HCT116 (cell line): ENCODE results near the gene KIF18B. TPM values are rescaled to one million over a fixed set of nuclear protein-coding genes. Genes with fewer than 3 reads are reported as not detected.

ENCODE experiments used
- ATAC-seq: fragments of 200-7000 bp; cut with Tn5 transposase; 2 replicates; pipeline ENCODE4 v1.9.1; 2020; ENCODE audit warnings: mild to moderate bottlenecking, moderate library complexity
- BruUV-seq: library from RNA; stranded (reverse); fragments of 400-500 nt; replicated peaks from 2 replicates; lab custom pipeline; 2021; lab: Mats Ljungman, UMichigan
- CTCF ChIA-PET: fragments of 300-600 bp; sonication (Branson Sonifier 250); formaldehyde crosslinking; loops from one replicate; lab custom pipeline; 2021; ENCODE audit warnings: antibody characterized with exemption; lab: Charles Lee
- POLR2A ChIA-PET: fragments of 300-600, 350-600 bp; sonication (Branson Sonifier 250); formaldehyde crosslinking; loops from one replicate; lab custom pipeline; 2021; ENCODE audit warnings: antibody characterized with exemption; lab: Charles Lee
- RAD21 ChIA-PET, 2 experiments: fragments of 300-600 bp; sonication (Branson Sonifier 250); formaldehyde crosslinking; loops; one replicate each; lab custom pipeline; 2023; ENCODE audit warnings: low total read pairs in 2 of 2; ENCODE audit not compliant: uncharacterized antibody in 2 of 2, unreplicated experiment in 2 of 2, low non-redundant PET in 1 of 2; lab: Charles Lee
- DNase-seq: peaks from one replicate; pipeline ENCODE4 v3.0.0-alpha.2; 2010; ENCODE audit warnings: low read depth, low spot score
- H2AFZ ChIP-seq: fragments of 200-600 bp; shearing (Covaris generic), sonication (generic); 2 replicates; pipeline ENCODE4 v1.6.1; 2017; ENCODE audit warnings: low read depth, mixed run types, mixed read lengths, antibody characterized with exemption, low read length; ENCODE audit not compliant: poor library complexity, severe bottlenecking
- H3K27ac ChIP-seq: 2 replicates; pipeline ENCODE4 v1.5.1; 2012; ENCODE audit warnings: low read depth, low read length
- H3K27me3 ChIP-seq: fragments of 200-600 bp; sonication (generic); 2 replicates; pipeline ENCODE4 v1.6.1; 2016; ENCODE audit warnings: mixed run types, low read length, mixed read lengths; ENCODE audit not compliant: insufficient read depth
- H3K36me3 ChIP-seq, 2 experiments: fragments of 200-500 bp in 1 of 2; fragments of 200-600 bp in 1 of 2; sonication (Bioruptor generic) in 1 of 2; sonication (generic) in 1 of 2; 2 replicates each; pipeline versions ENCODE4 v1.5.1 to v1.6.1; 2014 to 2016; ENCODE audit warnings: low read length in 2 of 2, inconsistent platforms in 1 of 2, mixed read lengths in 1 of 2, mixed run types in 1 of 2; ENCODE audit not compliant: insufficient read depth in 2 of 2, control insufficient read depth in 1 of 2
- H3K4me1 ChIP-seq, 2 experiments: fragments of 200-600 bp in 1 of 2; sonication (generic) in 1 of 2; 2 replicates each; pipeline versions ENCODE4 v1.5.1 to v1.6.1; 2012 to 2017; ENCODE audit warnings: low read length in 2 of 2, inconsistent platforms in 1 of 2, mild to moderate bottlenecking in 1 of 2, mixed read lengths in 1 of 2, mixed run types in 1 of 2, moderate library complexity in 1 of 2; ENCODE audit not compliant: insufficient read depth in 2 of 2, control insufficient read depth in 1 of 2
- H3K4me2 ChIP-seq: fragments of 200-600 bp; sonication (generic); 2 replicates; pipeline ENCODE4 v1.6.1; 2017; ENCODE audit warnings: mixed run types, low read length, mixed read lengths
- H3K4me3 ChIP-seq, 2 experiments: fragments of 200-600 bp in 1 of 2; sonication (generic) in 1 of 2; replicated peaks in 1 of 2; 2 replicates each; pipeline ENCODE4 v1.5.1; 2011 to 2016; ENCODE audit warnings: low read length in 2 of 2, control low read depth in 1 of 2, low read depth in 1 of 2, mild to moderate bottlenecking in 1 of 2, mixed read lengths in 1 of 2, mixed run types in 1 of 2
- H3K79me2 ChIP-seq: fragments of 200-600 bp; sonication (generic); 2 replicates; pipeline ENCODE4 v1.6.1; 2017; ENCODE audit warnings: mild to moderate bottlenecking, mixed run types, low read length, moderate library complexity, mixed read lengths; ENCODE audit not compliant: insufficient read depth
- H3K9ac ChIP-seq: fragments of 200-600 bp; sonication (generic); 2 replicates; pipeline ENCODE4 v1.6.1; 2016; ENCODE audit warnings: low read length, mixed read lengths
- H3K9me2 ChIP-seq: fragments of 200-600 bp; sonication (generic), shearing (Covaris generic); 2 replicates; pipeline ENCODE4 v1.6.1; 2017; ENCODE audit warnings: mixed run types, mild to moderate bottlenecking, moderate library complexity; ENCODE audit not compliant: insufficient read depth
- H3K9me3 ChIP-seq, 2 experiments: fragments of 200-500 bp in 1 of 2; fragments of 200-600 bp in 1 of 2; sonication (Bioruptor generic) in 1 of 2; sonication (generic) in 1 of 2; 2 replicates each; pipeline ENCODE4 v1.6.1; 2014 to 2017; ENCODE audit warnings: low read length in 2 of 2, mixed read lengths in 2 of 2, inconsistent platforms in 1 of 2, low read depth in 1 of 2, mild to moderate bottlenecking in 1 of 2, mixed run types in 1 of 2, moderate library complexity in 1 of 2; ENCODE audit not compliant: control insufficient read depth in 1 of 2, insufficient read depth in 1 of 2
- H4K20me1 ChIP-seq: fragments of 200-600 bp; sonication (generic), shearing (Covaris generic); 2 replicates; pipeline ENCODE4 v1.6.1; 2017; ENCODE audit warnings: mixed run types, mild to moderate bottlenecking, moderate library complexity; ENCODE audit not compliant: insufficient read depth
- ATF3 ChIP-seq: IDR thresholded peaks from 2 replicates; pipeline ENCODE4 v1.6.1; 2012
- ELF1 ChIP-seq: IDR thresholded peaks from 2 replicates; pipeline ENCODE4 v1.6.1; 2012; ENCODE audit warnings: low read depth, borderline replicate concordance
- EZH2 ChIP-seq: fragments of 200-600 bp; sonication (generic); IDR thresholded peaks from 2 replicates; pipeline ENCODE4 v1.6.1; 2017; ENCODE audit warnings: antibody characterized with exemption, mixed run types
- FOSL1 ChIP-seq: IDR thresholded peaks from 2 replicates; pipeline ENCODE4 v1.6.1; 2012; ENCODE audit warnings: low read depth
- POLR2A ChIP-seq: IDR thresholded peaks from 2 replicates; pipeline ENCODE4 v1.7.0; 2011; ENCODE audit warnings: borderline replicate concordance; ENCODE audit not compliant: insufficient read depth, insufficient read length; ENCODE audit errors: extremely low read depth
- POLR2AphosphoS5 ChIP-seq: IDR thresholded peaks from 2 replicates; pipeline ENCODE4 v1.6.1; 2011; ENCODE audit warnings: mild to moderate bottlenecking, low read depth, low read length, moderate library complexity
- RAD21 ChIP-seq: IDR thresholded peaks from 2 replicates; pipeline ENCODE4 v1.6.1; 2012; ENCODE audit warnings: low read depth, mild to moderate bottlenecking
- SIN3A ChIP-seq: IDR thresholded peaks from 2 replicates; pipeline ENCODE4 v1.6.1; 2012; ENCODE audit warnings: low read depth
- SRF ChIP-seq: IDR thresholded peaks from 2 replicates; pipeline ENCODE4 v1.6.1; 2012; ENCODE audit warnings: low read depth
- TCF7L2 ChIP-seq: IDR thresholded peaks from 2 replicates; pipeline ENCODE4 v1.7.0; 2011; ENCODE audit warnings: borderline replicate concordance, inconsistent platforms; ENCODE audit not compliant: insufficient read depth, insufficient read length; ENCODE audit errors: extremely low read depth
- ZBTB33 ChIP-seq: IDR thresholded peaks from 2 replicates; pipeline ENCODE4 v1.6.1; 2011; ENCODE audit warnings: mild to moderate bottlenecking, low read length, moderate library complexity; ENCODE audit not compliant: insufficient replicate concordance; ENCODE audit errors: extremely low read depth
- ZNF274 ChIP-seq: fragments of 200-500 bp; sonication (Bioruptor generic); IDR thresholded peaks from 2 replicates; pipeline ENCODE4 v1.6.1; 2014; ENCODE audit warnings: mild to moderate bottlenecking, low read depth, low read length, inconsistent platforms
- intact Hi-C: fragments of 100-400 bp; cut with micrococcal nuclease; formaldehyde crosslinking; loops from 2 replicates; pipeline ENCODE4 v1.10.0; 2022
- total RNA-seq: library from RNA; stranded (reverse); gene quantifications from one replicate; pipeline ENCODE4 v1.2.1, GENCODE V29; 2021; ENCODE audit not compliant: unreplicated experiment

KIF18B gene
- total RNA-seq, 1 experiment from 2014 or later: 76.4 TPM

GRCh38 chr17:44988044-44988942, 40.7 kb upstream of the KIF18B start:
- TF ChIP-seq SIN3A (no peak), RAD21 (no peak), ATF3 (no peak)
- TF ChIP-seq, all 23 proteins: peak for 0
- Histone ChIP-seq H3K4me1 (no peaks in the 10 kb centered on the region), H3K9me3 (no peaks in the 10 kb centered on the region), H3K36me3 (no peaks in the 10 kb centered on the region), H4K20me1 (no peaks in the 10 kb centered on the region), H3K27ac (no peak overlapping the region), H3K27me3 (peaks cover 3% of the 10 kb centered on the region), H3K9me2 (no peaks in the 10 kb centered on the region), H2AFZ (no peak overlapping the region), H3K9ac (no peak overlapping the region), H3K79me2 (no peaks in the 10 kb centered on the region), H3K4me2 (no peak overlapping the region), H3K4me3 (no peak overlapping the region)
- no peak for DNase-seq
- intact Hi-C loops: no loop called here
- ChIA-PET POLR2A (no interaction called here), CTCF (no interaction called here), RAD21 (no interaction called here)
- BruUV-seq: no TSS peak
- ATAC-seq: no peak

GRCh38 chr17:44983563-44983962, 36.0 kb upstream of the KIF18B start:
- Histone ChIP-seq H2AFZ (no peak overlapping the region), H3K4me2 (no peak overlapping the region), H3K4me3 (no peak overlapping the region), H3K79me2 (no peaks in the 10 kb centered on the region), H3K9me2 (no peaks in the 10 kb centered on the region), H3K27me3 (peaks cover 3% of the 10 kb centered on the region), H3K36me3 (no peaks in the 10 kb centered on the region), H3K9me3 (no peaks in the 10 kb centered on the region), H3K27ac (no peak overlapping the region), H3K9ac (no peak overlapping the region), H4K20me1 (no peaks in the 10 kb centered on the region), H3K4me1 (no peaks in the 10 kb centered on the region)
- BruUV-seq: no TSS peak
- TF ChIP-seq SIN3A (no peak), ATF3 (no peak), ZBTB33 (no peak), POLR2AphosphoS5 (no peak), POLR2A (no peak), EZH2 (no peak), TCF7L2 (no peak), FOSL1 (no peak), ZNF274 (no peak), ELF1 (no peak), SRF (no peak), RAD21 (no peak)
- no peak for ATAC-seq
- intact Hi-C loops: no loop called here
- POLR2A ChIA-PET: no interaction called here
- DNase-seq: no peak
- CTCF ChIA-PET: interaction anchor here (1.0 kb wide), 1 partner anchor 33 kb away, joined by 3 read pairs; no protein-coding TSS in a partner anchor
- RAD21 ChIA-PET: no interaction called here
